Neuronal stem cell (in vitro differentiated cells): ENCODE measurements around the gene CHST3.

Source experiments
- DNase-seq: peaks from one replicate; pipeline ENCODE4 v3.0.0-alpha.2; 2013; ENCODE audit warnings: low spot score
- H2AFZ ChIP-seq: one replicate; pipeline ENCODE4 v1.6.1; 2013; ENCODE audit warnings: mild to moderate bottlenecking, low read length, inconsistent platforms
- H2AK5ac ChIP-seq: 2 replicates; pipeline ENCODE4 v1.6.1; 2013; ENCODE audit warnings: low read depth, mild to moderate bottlenecking, inconsistent platforms, low read length, moderate library complexity, mixed read lengths
- H2BK120ac ChIP-seq: 2 replicates; pipeline ENCODE4 v1.6.1; 2013; ENCODE audit warnings: low read depth, mild to moderate bottlenecking, inconsistent platforms, low read length, moderate library complexity, mixed read lengths
- H2BK12ac ChIP-seq: one replicate; pipeline ENCODE4 v1.6.1; 2013; ENCODE audit warnings: low read length, inconsistent platforms
- H2BK15ac ChIP-seq: 2 replicates; pipeline ENCODE4 v1.6.1; 2013; ENCODE audit warnings: mild to moderate bottlenecking, low read length, inconsistent platforms, mixed read lengths
- H2BK5ac ChIP-seq: one replicate; pipeline ENCODE4 v1.6.1; 2013; ENCODE audit warnings: inconsistent platforms, mild to moderate bottlenecking, low read length, moderate library complexity
- H3K14ac ChIP-seq: one replicate; pipeline ENCODE4 v1.6.1; 2013; ENCODE audit warnings: low read length, inconsistent platforms
- H3K18ac ChIP-seq: 2 replicates; pipeline ENCODE4 v1.6.1; 2013; ENCODE audit warnings: low read length, inconsistent platforms
- H3K23ac ChIP-seq: 2 replicates; pipeline ENCODE4 v1.6.1; 2013; ENCODE audit warnings: low read depth, mild to moderate bottlenecking, mixed read lengths, low read length, inconsistent platforms; ENCODE audit not compliant: poor library complexity
- H3K27ac ChIP-seq: replicated peaks from 3 replicates; pipeline ENCODE4 v1.5.1; 2013; ENCODE audit warnings: low read length, inconsistent platforms
- H3K27me3 ChIP-seq, 3 experiments: 2 replicates each; pipeline ENCODE4 v1.6.1; 2013; ENCODE audit warnings: low read length in 3 of 3, mild to moderate bottlenecking in 2 of 3, inconsistent platforms in 1 of 3, low read depth in 1 of 3, mixed read lengths in 1 of 3, moderate library complexity in 1 of 3; ENCODE audit not compliant: control insufficient read depth in 3 of 3, insufficient read depth in 3 of 3
- H3K36me3 ChIP-seq, 2 donors: replicated peaks in 1 of 2; 2 replicates each; pipeline ENCODE4 v1.6.1; 2013; ENCODE audit warnings: low read length in 2 of 2; ENCODE audit not compliant: control insufficient read depth in 2 of 2, insufficient read depth in 2 of 2
- H3K4ac ChIP-seq: 2 replicates; pipeline ENCODE4 v1.6.1; 2013; ENCODE audit warnings: inconsistent platforms, mild to moderate bottlenecking, low read length, moderate library complexity
- H3K4me1 ChIP-seq, 2 donors: 1 replicate in 1 of 2; 2 replicates in 1 of 2; pipeline ENCODE4 v1.6.1; 2013; ENCODE audit warnings: low read length in 2 of 2, low read depth in 1 of 2; ENCODE audit not compliant: control insufficient read depth in 2 of 2, insufficient read depth in 1 of 2
- H3K4me2 ChIP-seq: one replicate; pipeline ENCODE4 v1.6.1; 2013; ENCODE audit warnings: mild to moderate bottlenecking, low read length, inconsistent platforms; ENCODE audit not compliant: insufficient read depth, poor library complexity, severe bottlenecking
- H3K4me3 ChIP-seq, 2 donors: 2 replicates each; pipeline ENCODE4 v1.5.1; 2013; ENCODE audit warnings: low read length in 2 of 2, mild to moderate bottlenecking in 2 of 2, inconsistent platforms in 1 of 2, moderate library complexity in 1 of 2
- H3K79me1 ChIP-seq: one replicate; pipeline ENCODE4 v1.6.1; 2013; ENCODE audit warnings: low read depth, mild to moderate bottlenecking, inconsistent platforms, low read length, moderate library complexity
- H3K9ac ChIP-seq: one replicate; pipeline ENCODE4 v1.6.1; 2013; ENCODE audit warnings: mild to moderate bottlenecking, low read depth, low read length, inconsistent platforms; ENCODE audit not compliant: poor library complexity
- H3K9me3 ChIP-seq, 2 donors: replicated peaks in 1 of 2; 2 replicates each; pipeline versions ENCODE3 to v1.6.1; 2013; ENCODE audit warnings: low read length in 2 of 2, mild to moderate bottlenecking in 2 of 2, inconsistent platforms in 1 of 2, low read depth in 1 of 2, mixed read lengths in 1 of 2, moderate library complexity in 1 of 2; ENCODE audit not compliant: control insufficient read depth in 2 of 2, insufficient read depth in 1 of 2
- H4K8ac ChIP-seq: one replicate; pipeline ENCODE4 v1.6.1; 2013; ENCODE audit warnings: low read depth, mild to moderate bottlenecking, inconsistent platforms, low read length, moderate library complexity
- H4K91ac ChIP-seq: one replicate; pipeline ENCODE4 v1.6.1; 2013; ENCODE audit warnings: low read length, low read depth, mild to moderate bottlenecking, inconsistent platforms; ENCODE audit not compliant: poor library complexity
- WGBS, 2 donors: extraction: QIAGEN DNeasy Blood & Tissue Kit; methylation state at CpG; one replicate each; pipeline ENCODE4 v1.1.7; 2013; ENCODE audit warnings: missing lambda C conversion rate in 2 of 2, mixed read lengths in 1 of 2; ENCODE audit not compliant: insufficient read length in 2 of 2, insufficient replicate concordance in 1 of 2; ENCODE audit errors: extremely low coverage in 2 of 2; 5-methylcytosine and 5-hydroxymethylcytosine counted together

The CHST3 gene

DNA sequence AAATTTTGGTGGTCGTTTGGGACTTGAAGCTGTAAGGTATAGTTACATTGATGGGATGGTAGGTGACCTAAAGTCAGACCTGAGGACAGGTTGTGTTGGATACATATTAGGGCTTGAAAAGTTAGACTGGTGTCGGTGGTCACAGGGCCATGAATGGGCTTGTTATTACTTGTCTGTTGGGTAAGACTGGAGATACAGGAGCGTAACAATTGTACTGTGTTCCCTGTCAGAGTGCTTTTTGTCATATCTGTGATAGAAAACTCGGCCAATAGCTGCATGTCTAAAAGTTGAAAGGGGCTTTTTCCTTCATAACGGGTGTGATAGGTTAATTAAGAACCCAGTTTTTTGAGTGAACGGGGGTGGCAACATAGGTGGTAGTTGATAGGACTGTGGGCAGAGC, 13.5 kb upstream of the CHST3 start:
- Histone ChIP-seq H3K27me3 (peaks cover 0 to 8% (median 0%) of the 10 kb centered on the region in 3 experiments), H3K9ac (no peak overlapping the region), H3K23ac (no peak overlapping the region), H2BK12ac (no peak overlapping the region), H3K79me1 (no peaks in the 10 kb centered on the region), H2AK5ac (no peak overlapping the region), H3K14ac (no peak overlapping the region), H3K4ac (no peak overlapping the region), H3K27ac (no peak overlapping the region), H2BK15ac (no peak overlapping the region), H2BK5ac (no peak overlapping the region), H3K18ac (no peak overlapping the region), H2BK120ac (no peak overlapping the region), H3K4me1 (no peaks in the 10 kb centered on the region), H3K9me3 (peaks cover 13 to 29% of the 10 kb centered on the region in 2 donors), H2AFZ (no peak overlapping the region), H3K36me3 (no peaks in the 10 kb centered on the region), H4K8ac (no peak overlapping the region), H3K4me3 (no peak overlapping the region), H3K4me2 (no peak overlapping the region), H4K91ac (no peak overlapping the region)
- no peak for DNase-seq
- no CpG with 5 or more reads among the region's 6 CpGs for WGBS, 2 donors

DNA sequence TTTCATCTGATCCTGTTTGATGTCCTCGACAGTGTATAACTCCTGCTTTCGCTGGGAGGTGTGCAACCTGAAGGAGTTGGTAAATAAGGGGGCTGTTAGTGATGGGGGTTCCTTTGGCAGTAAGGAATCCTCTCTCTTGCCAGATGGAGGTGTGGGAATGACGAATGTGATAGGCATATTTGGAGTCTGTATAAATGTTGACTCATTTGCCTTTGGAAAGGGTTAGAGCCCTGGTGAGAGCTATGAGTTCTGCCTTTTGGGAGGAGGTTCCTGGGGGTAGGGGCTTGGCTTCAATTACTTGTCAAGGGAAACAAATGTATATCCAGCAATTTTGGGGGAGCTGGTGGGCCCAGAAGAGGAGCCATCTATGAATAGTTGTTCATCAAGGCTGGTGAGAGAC, 11.4 kb upstream of the CHST3 start:
- H3K79me1 ChIP-seq: no peaks in the 10 kb centered on the region
- no peak overlapping the region for H4K8ac ChIP-seq
- H2BK12ac ChIP-seq: no peak overlapping the region
- no peak overlapping the region for H3K4me3 ChIP-seq
- H2AFZ ChIP-seq: no peak overlapping the region
- H3K27me3 ChIP-seq: peaks cover 0 to 8% (median 0%) of the 10 kb centered on the region in 3 experiments
- no peak overlapping the region for H3K27ac ChIP-seq
- no CpG with 5 or more reads among the region's 3 CpGs for WGBS, 2 donors
- no peak for DNase-seq
- no peak overlapping the region for H2BK5ac ChIP-seq
- H3K4ac ChIP-seq: no peak overlapping the region
- no peak overlapping the region for H4K91ac ChIP-seq
- H2BK120ac ChIP-seq: no peak overlapping the region
- H3K4me2 ChIP-seq: no peak overlapping the region
- H3K14ac ChIP-seq: no peak overlapping the region
- H3K9ac ChIP-seq: no peak overlapping the region
- H2BK15ac ChIP-seq: no peak overlapping the region
- H3K18ac ChIP-seq: no peak overlapping the region
- peaks cover 1 to 2% of the 10 kb centered on the region in 2 donors for H3K4me1 ChIP-seq
- no peak overlapping the region for H3K23ac ChIP-seq
- H3K9me3 ChIP-seq: peaks cover 7 to 21% of the 10 kb centered on the region in 2 donors
- H3K36me3 ChIP-seq: no peaks in the 10 kb centered on the region
- H2AK5ac ChIP-seq: no peak overlapping the region

GRCh38 chr10:71957546-71958275, 6.5 kb upstream of the CHST3 start:
- no CpG with 5 or more reads among the region's 9 CpGs for WGBS, 2 donors
- Histone ChIP-seq H2BK15ac (no peak overlapping the region), H3K27me3 (peaks cover 0 to 23% (median 0%) of the 10 kb centered on the region in 3 experiments), H3K79me1 (no peaks in the 10 kb centered on the region), H3K23ac (no peak overlapping the region), H2AFZ (no peak overlapping the region), H3K36me3 (no peaks in the 10 kb centered on the region), H2BK12ac (no peak overlapping the region), H2BK120ac (no peak overlapping the region), H3K4ac (no peak overlapping the region), H3K18ac (no peak overlapping the region), H4K8ac (no peak overlapping the region), H2BK5ac (no peak overlapping the region), H4K91ac (no peak overlapping the region), H3K4me3 (no peak overlapping the region), H3K4me2 (no peak overlapping the region), H3K27ac (no peak overlapping the region), H3K14ac (no peak overlapping the region), H3K4me1 (peaks cover 1 to 2% of the 10 kb centered on the region in 2 donors), H3K9me3 (peaks cover 7 to 22% of the 10 kb centered on the region in 2 donors), H2AK5ac (no peak overlapping the region), H3K9ac (no peak overlapping the region)
- no peak for DNase-seq

DNA sequence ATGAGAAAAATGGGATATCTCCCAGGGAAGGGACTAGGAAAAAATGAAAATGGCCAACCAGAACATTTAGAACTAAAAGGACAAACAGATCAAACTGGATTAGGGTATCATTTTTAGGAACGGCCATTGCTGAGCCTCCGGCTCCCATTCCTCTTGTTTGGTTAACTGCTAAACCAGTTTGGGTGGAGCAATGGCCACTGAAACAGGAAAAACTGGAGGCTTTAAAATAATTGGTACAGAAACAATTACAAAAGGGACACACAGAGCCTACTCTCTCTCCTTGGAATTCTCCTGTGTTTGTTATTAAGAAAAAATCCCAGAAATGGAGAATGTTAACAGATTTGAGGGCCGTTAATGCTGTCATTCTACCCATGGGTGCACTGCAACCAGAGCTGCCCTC, 4.7 kb upstream of the CHST3 start:
- no peaks in the 10 kb centered on the region for H3K36me3 ChIP-seq
- H3K14ac ChIP-seq: no peak overlapping the region
- no peak overlapping the region for H2BK15ac ChIP-seq
- H4K91ac ChIP-seq: no peak overlapping the region
- no peak overlapping the region for H3K18ac ChIP-seq
- no peak overlapping the region for H3K4ac ChIP-seq
- DNase-seq: no peak
- H2AK5ac ChIP-seq: no peak overlapping the region
- no peak overlapping the region for H3K27ac ChIP-seq
- no peak overlapping the region for H2BK120ac ChIP-seq
- H2AFZ ChIP-seq: no peak overlapping the region
- no peaks in the 10 kb centered on the region for H3K79me1 ChIP-seq
- no peak overlapping the region for H4K8ac ChIP-seq
- H2BK5ac ChIP-seq: no peak overlapping the region
- no peak overlapping the region for H3K4me2 ChIP-seq
- H3K4me1 ChIP-seq: peaks cover 2 to 5% of the 10 kb centered on the region in 2 donors
- no peak overlapping the region for H2BK12ac ChIP-seq
- peaks cover 5 to 24% of the 10 kb centered on the region in 2 donors for H3K9me3 ChIP-seq
- H3K4me3 ChIP-seq: no peak overlapping the region
- H3K9ac ChIP-seq: no peak overlapping the region
- H3K27me3 ChIP-seq: peaks cover 0 to 23% (median 6%) of the 10 kb centered on the region in 3 experiments
- no CpG with 5 or more reads among the region's 3 CpGs for WGBS, 2 donors
- H3K23ac ChIP-seq: no peak overlapping the region
